ENCODE measurements around the gene FAM47E.

DNA sequence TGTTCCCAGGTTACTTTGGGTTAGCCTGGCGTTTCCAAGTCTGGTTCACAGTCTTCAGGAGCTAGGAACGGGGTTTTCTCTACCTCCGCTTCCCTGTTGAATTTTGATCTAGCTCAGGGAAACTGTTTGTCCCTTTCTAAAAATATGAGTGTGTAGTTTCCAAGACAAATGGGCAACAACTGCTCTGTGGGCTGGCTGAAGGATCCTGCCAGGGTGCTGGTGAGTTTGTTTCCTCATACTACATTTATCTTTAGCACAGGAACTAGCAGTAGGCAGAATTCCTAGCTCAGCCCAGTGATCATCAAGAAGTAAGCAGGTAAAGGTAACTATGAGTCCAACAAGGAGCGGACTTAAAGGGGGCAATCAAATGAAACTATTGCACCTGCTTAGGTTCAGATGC is 13.3 kb upstream of the FAM47E start:
- TF ChIP-seq, protein P1, sequence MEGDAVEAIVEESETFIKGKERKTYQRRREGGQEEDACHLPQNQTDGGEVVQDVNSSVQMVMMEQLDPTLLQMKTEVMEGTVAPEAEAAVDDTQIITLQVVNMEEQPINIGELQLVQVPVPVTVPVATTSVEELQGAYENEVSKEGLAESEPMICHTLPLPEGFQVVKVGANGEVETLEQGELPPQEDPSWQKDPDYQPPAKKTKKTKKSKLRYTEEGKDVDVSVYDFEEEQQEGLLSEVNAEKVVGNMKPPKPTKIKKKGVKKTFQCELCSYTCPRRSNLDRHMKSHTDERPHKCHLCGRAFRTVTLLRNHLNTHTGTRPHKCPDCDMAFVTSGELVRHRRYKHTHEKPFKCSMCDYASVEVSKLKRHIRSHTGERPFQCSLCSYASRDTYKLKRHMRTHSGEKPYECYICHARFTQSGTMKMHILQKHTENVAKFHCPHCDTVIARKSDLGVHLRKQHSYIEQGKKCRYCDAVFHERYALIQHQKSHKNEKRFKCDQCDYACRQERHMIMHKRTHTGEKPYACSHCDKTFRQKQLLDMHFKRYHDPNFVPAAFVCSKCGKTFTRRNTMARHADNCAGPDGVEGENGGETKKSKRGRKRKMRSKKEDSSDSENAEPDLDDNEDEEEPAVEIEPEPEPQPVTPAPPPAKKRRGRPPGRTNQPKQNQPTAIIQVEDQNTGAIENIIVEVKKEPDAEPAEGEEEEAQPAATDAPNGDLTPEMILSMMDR (optimal IDR thresholded peaks at IDR 0.05 in 1 of 3, IDR thresholded peaks at IDR 0.05 in 1 of 3, conservative IDR thresholded peaks at IDR 0.05 in 1 of 3; ENCODE audit: extremely low read depth in 1 of 3, insufficient read depth in 2 of 3, low read length in 3 of 3), result no peak
- TF ChIP-seq EZH2 (IDR thresholded peaks at IDR 0.05; ENCODE audit: low read length), result no peak

Measured in keratinocyte (primary cell).